Heart right ventricle (tissue), 16 donors: ENCODE results near the gene RRAS. TPM values are rescaled to one million over a fixed set of nuclear protein-coding genes. Genes with fewer than 3 reads are reported as not detected.

Source experiments
- ATAC-seq, 8 donors: fragments of 200-7000 bp; cut with Tn5 transposase; one replicate each; pipeline ENCODE4 v1.9.1; 2020; ENCODE audit warnings: mild to moderate bottlenecking in 8 of 8, moderate library complexity in 8 of 8, moderate number of reproducible peaks in 1 of 8
- DNase-seq, 2 donors: peaks; one replicate each; pipeline ENCODE4 v3.0.0-alpha.2; 2020
- H3K27ac ChIP-seq, 10 donors: fragments of 200-600 bp; sonication (generic) in 2 of 10; one replicate each; pipeline versions ENCODE4 v1.5.0 to v1.8.0; 2020 to 2022; ENCODE audit warnings: mild to moderate bottlenecking in 3 of 10
- H3K27me3 ChIP-seq, 7 donors: fragments of 200-600 bp; one replicate each; pipeline ENCODE4 v1.8.0; 2021 to 2022; ENCODE audit warnings: mild to moderate bottlenecking in 2 of 7
- H3K36me3 ChIP-seq, 9 donors: fragments of 200-600 bp; sonication (generic) in 1 of 9; one replicate each; pipeline versions ENCODE4 v1.5.0 to v1.8.0; 2020 to 2022; ENCODE audit warnings: mild to moderate bottlenecking in 2 of 9
- H3K4me1 ChIP-seq, 9 donors: fragments of 200-600 bp; sonication (generic) in 1 of 9; one replicate each; pipeline versions ENCODE4 v1.5.0 to v1.8.0; 2020 to 2022; ENCODE audit warnings: mild to moderate bottlenecking in 4 of 9
- H3K4me3 ChIP-seq, 10 donors: fragments of 200-600 bp; sonication (generic) in 2 of 10; one replicate each; pipeline versions ENCODE4 v1.5.0 to v1.8.0; 2020 to 2022; ENCODE audit warnings: mild to moderate bottlenecking in 7 of 10, moderate library complexity in 2 of 10
- H3K9me3 ChIP-seq, 11 donors: fragments of 200-600 bp in 10 of 11; sonication (generic) in 2 of 11; one replicate each; pipeline versions ENCODE4 v1.5.0 to v1.8.0; 2013 to 2022; ENCODE audit warnings: mild to moderate bottlenecking in 2 of 11, control low read depth in 1 of 11, moderate library complexity in 1 of 11
- CTCF ChIP-seq, 9 donors: fragments of 200-600 bp; sonication (generic) in 2 of 9; IDR thresholded peaks; one replicate each; pipeline versions ENCODE4 v1.5.0 to v1.8.0; 2021 to 2022; ENCODE audit warnings: antibody characterized with exemption in 9 of 9, mild to moderate bottlenecking in 5 of 9, moderate library complexity in 1 of 9
- WGBS, 2 donors: extraction: QIAGEN DNeasy Blood & Tissue Kit; methylation state at CpG; one replicate each; pipeline ENCODE4 v1.1.7; 2013; ENCODE audit warnings: inconsistent platforms in 1 of 2; 5-methylcytosine and 5-hydroxymethylcytosine counted together
- intact Hi-C, 10 donors: fragments of 100-400 bp; cut with DNase I; formaldehyde crosslinking; loops; one replicate each; pipeline versions ENCODE4 v1.11.1 to v1.14.2; 2022
- polyA plus RNA-seq, 2 donors: library from polyadenylated mRNA; stranded (reverse); fragments of 200-250 nt; gene quantifications; one replicate each; pipeline ENCODE4 v1.2.3, GENCODE V29; 2013
- total RNA-seq, 10 donors: library from RNA; stranded (reverse); fragmentation: NEBNext Ultra II Directional in 3 of 10; extraction: Animal tissue kit (Norgen Biotek cat#: 25700) in 3 of 10; gene quantifications; one replicate each; pipeline versions ENCODE4 v1.2.1 to v1.2.4, GENCODE V29; 2021 to 2023
- donor health status: Arrhythmogenic right ventricular cardiomyopathy.
- donor health status: ischemic (EF 13 %, LVEDD 7.1; RV severe dilation, severe dysfunction).
- donor health status: healthy with polysubstance abuse.
- donor health status: DM: no; HTN: yes; CAD: no.
- donor health status: DM: no; HTN: no; CAD: no.
- donor health status: ischemic (EF 25% LVEDD 6.9; RV normal size, moderate dysfunction).
- donor health status: ischemic (EF 25% LVEDD 5.7; RV mildly dilated, moderate dysfunction).
- donor health status: healthy.
- donor health status: DM: yes; HTN: yes; CAD: no.
- donor health status: Ischemic cardiomyopathy.
- donor health status: ischemic (EF 35%, LVEDD 5.7; RV mildly dilated, moderate dysfunction).
- donor health status: nonischemic (EF 11% LVEDD 7.7; RV severe dilation, severe dysfunction).
- donor health status: DM: yes; HTN: yes; CAD: no.
- donor health status: PGD.
- donor health status: ischemic (EF 29% LVEDD 5.4; RV normal size, mild dysfunction).
- donor health status: nonischemic (EF 23%, LVEDD 6.1; RV moderate dilation, normal function).

RRAS gene
- total and polyA plus RNA-seq, 12 donors: 90.4 to 215 (median 117) TPM

- intact Hi-C loops: loop anchor here in 1 of 10 donors (10.0 kb wide), 1 partner anchor 75 kb away; the partner anchor contains the start of gene PRMT1
- H3K36me3 ChIP-seq: peaks cover 5 to 99% (median 56%) of the 10 kb centered on the region in 9 donors
- 95 to 96% methylated on average over 26 of the region's 26 CpGs for WGBS, 2 donors
Measured at GRCh38 chr19:49599378-49600295, 40.3 kb downstream of the RRAS start.

GRCh38 chr19:49597703-49597974, 42.3 kb downstream of the RRAS start:
- intact Hi-C loops: loop anchor here in 1 of 10 donors (10.0 kb wide), 1 partner anchor 77 kb away; the partner anchor contains the start of gene PRMT1
- 97% methylated on average over 29 of the region's 29 CpGs for WGBS, 2 donors
- no peaks in the 10 kb centered on the region for H3K9me3 ChIP-seq
- H3K4me3 ChIP-seq: no peak overlapping the region
- H3K4me1 ChIP-seq: peaks cover 5 to 19% (median 13%) of the 10 kb centered on the region in 9 donors
- H3K36me3 ChIP-seq: peaks cover 7 to 92% (median 48%) of the 10 kb centered on the region in 9 donors
- no peak for DNase-seq
- no peak overlapping the region for H3K27ac ChIP-seq
- H3K27me3 ChIP-seq: no peaks in the 10 kb centered on the region
- ATAC-seq: no peak
- TF ChIP-seq CTCF (IDR thresholded peaks at IDR 0.05): no peak

More at GRCh38 chr19:49599378-49600295, 40.3 kb downstream of the RRAS start:
- H3K4me3 ChIP-seq: no peak overlapping the region
- H3K27ac ChIP-seq: no peak overlapping the region
- no peaks in the 10 kb centered on the region for H3K4me1 ChIP-seq
- DNase-seq (no peak), ATAC-seq (no peak)
- no peaks in the 10 kb centered on the region for H3K27me3 ChIP-seq
- H3K9me3 ChIP-seq: no peaks in the 10 kb centered on the region
- no peak for TF ChIP-seq CTCF (IDR thresholded peaks at IDR 0.05)

- H3K27ac ChIP-seq: no peak overlapping the region
- TF ChIP-seq CTCF (IDR thresholded peaks at IDR 0.05): no peak
- peaks cover 7 to 86% (median 44%) of the 10 kb centered on the region in 9 donors for H3K36me3 ChIP-seq
- no peaks in the 10 kb centered on the region for H3K9me3 ChIP-seq
- peaks cover 6 to 24% (median 18%) of the 10 kb centered on the region in 9 donors for H3K4me1 ChIP-seq
- H3K27me3 ChIP-seq: no peaks in the 10 kb centered on the region
- no peak overlapping the region for H3K4me3 ChIP-seq
- DNase-seq (no peak), ATAC-seq (no peak)
- WGBS, 2 donors: 97 to 98% methylated on average over 63 to 65 of the region's 65 CpGs
- intact Hi-C loops: loop anchor here in 1 of 10 donors (10.0 kb wide), 1 partner anchor 78 kb away; the partner anchor contains the start of gene PRMT1
Measured at GRCh38 chr19:49596954-49597702, 42.8 kb downstream of the RRAS start.

GRCh38 chr19:49596407-49596806, 43.5 kb downstream of the RRAS start:
- H3K4me1 ChIP-seq: peaks cover 6 to 25% (median 21%) of the 10 kb centered on the region in 9 donors
- no peak for TF ChIP-seq CTCF (IDR thresholded peaks at IDR 0.05)
- H3K9me3 ChIP-seq: no peaks in the 10 kb centered on the region
- 94 to 96% methylated on average over 15 of the region's 15 CpGs for WGBS, 2 donors
- ATAC-seq (no peak), DNase-seq (no peak)
- H3K4me3 ChIP-seq: no peak overlapping the region
- H3K36me3 ChIP-seq: peaks cover 7 to 80% (median 37%) of the 10 kb centered on the region in 9 donors
- H3K27ac ChIP-seq: no peak overlapping the region
- no peaks in the 10 kb centered on the region for H3K27me3 ChIP-seq
- intact Hi-C loops: loop anchor here in 1 of 10 donors (10.0 kb wide), 1 partner anchor 78 kb away; the partner anchor contains the start of gene PRMT1
